ENCODE data around the gene FBLN5. TPM values are rescaled to one million over a fixed set of nuclear protein-coding genes. Genes with fewer than 3 reads are reported as not detected.

Gene FBLN5
- total RNA-seq (2022; extraction: Qiagen RNA extraction; ENCODE audit: low read depth), result 1.8 to 2.3 TPM (median 2.2 TPM) in 5 replicates

GRCh38 chr14:91947475-91948184, at the start of gene FBLN5:
TSS of gene FBLN5 (minus strand) at chr14:91947694. CDS start at chr14:91947229, 465 bp downstream.

GRCh38 chr14:91867316-91867988, 80.0 kb downstream of the FBLN5 start, which contains the start of gene TC2N:
TSS of gene TC2N (minus strand) at chr14:91867536. CDS start at chr14:91813769, 53,767 bp downstream.

Other genes with a start within 250 kb of the FBLN5 start
- not detected in 5 replicates for gene CATSPERB, start 215.6 kb downstream of the FBLN5 start, total RNA-seq (2022; extraction: Qiagen RNA extraction; ENCODE audit: low read depth)
- gene TC2N, start 80.2 kb downstream of the FBLN5 start, total RNA-seq (2022; extraction: Qiagen RNA extraction; ENCODE audit: low read depth), result 0.51 to 0.72 TPM (median 0.65 TPM) in 5 replicates
- 5.4 to 10.6 TPM (median 7.9 TPM) in 5 replicates for gene TRIP11, start 92.4 kb upstream of the FBLN5 start, total RNA-seq (2022; extraction: Qiagen RNA extraction; ENCODE audit: low read depth)
- 20.1 to 40.5 TPM (median 24.6 TPM) in 5 replicates for gene ATXN3, start 158.9 kb upstream of the FBLN5 start, total RNA-seq (2022; extraction: Qiagen RNA extraction; ENCODE audit: low read depth)
- gene NDUFB1, start 174.0 kb upstream of the FBLN5 start, total RNA-seq (2022; extraction: Qiagen RNA extraction; ENCODE audit: low read depth), result 314 to 463 TPM (median 357 TPM) in 5 replicates
- 36.5 to 48.7 TPM (median 43.0 TPM) in 5 replicates for gene CPSF2, start 174.3 kb upstream of the FBLN5 start, total RNA-seq (2022; extraction: Qiagen RNA extraction; ENCODE audit: low read depth)